MV-4-11 (cell line): ENCODE measurements around the gene CD55.

Experiments
- DNase-seq: peaks from one replicate; lab custom pipeline; 2025; lab: John Stamatoyannopoulos, UW

CD55 gene

DNA sequence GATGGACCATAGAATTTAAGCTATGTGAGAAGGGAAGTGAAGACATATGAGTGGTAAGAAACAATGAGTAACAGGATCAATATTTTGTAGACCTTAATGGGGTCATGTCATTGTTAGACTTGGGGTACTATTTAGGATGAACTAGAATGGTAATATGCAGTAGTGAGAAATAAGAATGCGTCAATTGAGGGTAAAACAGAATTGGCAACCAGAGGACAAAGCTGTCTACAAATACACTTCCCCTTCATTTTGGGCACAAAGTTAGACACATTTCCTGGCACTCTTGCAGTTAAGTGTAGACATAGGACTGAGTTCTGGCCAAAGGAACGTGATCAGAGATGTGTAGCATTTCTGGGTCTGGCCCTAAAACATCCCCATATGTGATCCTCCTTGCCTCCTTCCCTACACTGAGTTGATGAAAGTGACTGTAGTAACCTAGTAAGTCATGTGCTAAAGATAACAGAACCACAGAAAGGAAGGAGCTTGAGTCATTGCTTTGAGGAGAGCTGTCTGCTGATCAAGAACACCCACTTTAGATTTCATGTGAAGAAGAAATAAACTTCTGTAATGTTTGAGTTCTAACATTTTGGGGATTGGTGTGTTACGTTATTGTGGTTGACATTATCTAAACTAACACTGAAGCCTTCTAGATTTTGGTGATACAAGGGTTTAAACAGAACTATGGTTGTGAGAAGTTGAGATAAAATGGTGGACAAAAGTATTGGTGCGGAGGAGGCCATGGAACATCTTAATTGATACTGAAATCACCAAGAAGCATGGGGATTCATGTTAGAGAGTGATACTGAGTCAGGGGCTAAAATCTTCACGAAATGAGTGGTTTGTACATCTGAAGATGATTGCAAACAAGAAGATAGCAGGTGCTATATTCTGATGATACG lies 41.7 kb downstream of the CD55 start:
- peak; percentile 46 for DNase-seq

DNA sequence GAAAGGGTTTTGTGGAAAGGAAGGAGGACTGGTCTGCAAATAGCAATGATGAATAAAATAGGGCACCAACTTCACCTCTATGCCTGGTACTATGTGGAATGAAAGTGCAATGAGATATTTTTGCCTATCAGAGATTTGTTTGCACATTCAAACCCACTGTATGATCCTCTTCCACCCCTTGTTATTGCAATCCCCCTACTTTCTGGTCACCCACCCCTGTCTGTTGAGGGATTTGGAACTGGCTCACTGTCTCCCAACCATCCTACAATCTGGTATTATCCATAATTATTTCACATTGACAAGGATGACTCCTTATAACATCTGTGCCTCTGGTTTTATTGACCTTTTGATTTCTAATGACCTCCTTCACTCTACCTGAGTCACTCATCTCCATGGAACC lies 42.4 kb downstream of the CD55 start:
- DNase-seq = no peak

DNA sequence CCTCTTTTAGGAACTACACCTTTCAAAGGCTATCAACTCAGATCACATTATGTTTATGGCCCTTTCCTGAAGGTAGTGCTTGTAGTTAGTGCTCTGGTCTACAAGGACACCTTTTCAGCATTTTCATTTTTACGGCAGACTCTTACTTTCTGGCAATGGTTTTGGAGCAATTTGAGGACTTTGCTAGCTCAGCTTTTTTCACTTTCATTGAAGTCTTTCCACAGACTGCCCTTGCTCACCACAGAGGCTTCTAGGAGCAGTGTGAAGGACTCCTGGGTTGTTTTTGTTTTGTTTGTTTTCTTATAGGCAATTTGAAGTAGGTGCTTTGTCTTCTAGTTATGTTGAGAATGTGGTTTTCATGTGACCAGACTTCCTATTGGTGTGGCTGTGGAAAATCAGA lies 43.1 kb downstream of the CD55 start:
- DNase-seq = no peak

- DNase-seq = no peak
Observed at GRCh38 chr1:207365063-207365462, 43.6 kb downstream of the CD55 start.

GRCh38 chr1:207366022-207366421 lies 44.5 kb downstream of the CD55 start:
- no peak for DNase-seq

DNA sequence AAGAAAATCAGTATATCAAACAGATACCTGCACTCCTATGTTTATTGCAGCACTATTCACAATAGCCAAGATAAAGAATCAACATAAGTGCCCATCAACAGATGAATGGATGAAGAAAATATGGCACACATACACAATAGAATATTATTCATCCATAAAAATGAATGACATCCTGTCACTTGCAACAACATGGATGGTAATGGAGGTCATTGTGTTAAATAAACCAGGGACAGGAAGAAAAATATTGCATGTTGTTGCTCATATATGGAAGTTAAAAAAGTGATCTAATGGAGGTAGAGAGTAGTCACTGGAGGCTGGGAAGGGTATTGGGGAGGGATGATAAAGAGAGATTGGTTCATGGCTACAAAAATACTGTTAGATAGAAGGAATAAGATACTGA lies 67.2 kb downstream of the CD55 start:
- no peak for DNase-seq

- no peak for DNase-seq
Observed at GRCh38 chr1:207389728-207390464, 68.4 kb downstream of the CD55 start.

DNA sequence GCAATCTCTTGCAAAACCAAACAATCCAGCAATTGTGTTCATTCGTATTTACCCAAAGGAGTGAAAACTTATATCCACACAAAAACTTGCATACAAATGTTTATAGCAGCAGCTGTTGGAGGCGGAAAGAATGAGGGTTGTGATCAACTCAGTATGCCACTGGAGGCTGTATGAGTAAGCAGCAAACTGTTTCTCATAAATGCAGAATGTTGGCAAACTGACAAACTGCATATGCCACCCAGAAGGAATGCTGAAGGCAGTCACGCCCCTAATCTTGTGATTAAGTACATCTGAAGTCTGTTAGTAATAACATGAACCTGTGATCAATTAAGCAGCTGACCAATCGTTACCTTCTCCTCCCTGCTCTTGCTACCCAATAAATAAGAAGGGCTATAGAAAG lies 72.1 kb downstream of the CD55 start:
- DNase-seq = no peak

DNA sequence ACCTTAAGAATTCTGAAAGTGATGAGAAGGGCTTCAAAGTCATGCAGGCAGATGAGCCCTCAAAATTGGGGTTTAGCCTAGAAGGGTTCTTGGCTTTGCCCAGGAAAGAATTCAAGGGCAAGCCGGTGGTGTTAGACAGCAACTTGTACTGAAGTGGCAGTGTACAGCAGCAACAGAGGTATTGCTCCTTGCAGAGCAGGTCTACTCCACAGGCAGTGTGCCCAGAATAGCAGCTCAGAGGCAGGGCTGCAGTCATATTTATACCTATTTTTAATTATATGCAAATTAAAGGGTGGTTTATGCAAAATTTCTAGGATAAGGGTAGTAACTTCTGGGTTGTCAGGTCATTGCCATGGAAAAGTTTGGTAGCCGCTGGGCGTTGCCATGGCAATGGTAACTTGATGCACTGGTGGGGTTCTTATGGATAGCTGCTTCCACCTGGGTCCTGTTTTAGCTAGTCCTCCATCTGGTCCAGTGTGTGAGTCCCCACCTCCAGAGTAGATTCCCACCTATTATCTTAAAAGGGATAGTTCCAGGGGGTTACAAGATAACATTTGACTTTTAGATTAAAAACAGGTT lies 74.8 kb downstream of the CD55 start:
- DNase-seq = no peak

- no peak for DNase-seq
Observed at GRCh38 chr1:207397525-207397926, 76.0 kb downstream of the CD55 start.

DNA sequence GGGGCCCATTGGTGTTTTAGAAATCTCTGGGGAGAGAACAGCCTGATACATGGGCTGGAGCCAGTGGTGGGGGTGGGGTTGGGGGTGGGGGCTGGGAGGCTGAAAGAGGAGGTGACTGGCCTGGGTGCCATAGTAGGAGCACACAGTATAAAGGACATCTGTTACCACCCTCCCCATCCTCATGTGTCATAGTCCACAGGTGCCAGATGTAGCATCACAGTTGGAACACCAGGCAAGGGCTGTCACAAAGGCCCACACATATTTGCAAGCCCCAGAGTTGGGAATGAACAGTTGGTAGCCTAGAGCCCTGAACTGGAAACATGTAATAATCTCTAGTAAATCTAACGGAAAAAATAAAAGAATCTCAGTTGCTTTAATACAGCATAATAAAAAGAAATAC lies 77.5 kb downstream of the CD55 start:
- no peak for DNase-seq

GRCh38 chr1:207401578-207401977 lies 80.1 kb downstream of the CD55 start:
- no peak for DNase-seq

GRCh38 chr1:207402744-207403143 lies 81.3 kb downstream of the CD55 start:
- no peak for DNase-seq

GRCh38 chr1:207404849-207405525 lies 83.5 kb downstream of the CD55 start:
- peak; percentile 41 for DNase-seq

- DNase-seq = no peak
Observed at GRCh38 chr1:207405814-207406213, 84.3 kb downstream of the CD55 start.

DNA sequence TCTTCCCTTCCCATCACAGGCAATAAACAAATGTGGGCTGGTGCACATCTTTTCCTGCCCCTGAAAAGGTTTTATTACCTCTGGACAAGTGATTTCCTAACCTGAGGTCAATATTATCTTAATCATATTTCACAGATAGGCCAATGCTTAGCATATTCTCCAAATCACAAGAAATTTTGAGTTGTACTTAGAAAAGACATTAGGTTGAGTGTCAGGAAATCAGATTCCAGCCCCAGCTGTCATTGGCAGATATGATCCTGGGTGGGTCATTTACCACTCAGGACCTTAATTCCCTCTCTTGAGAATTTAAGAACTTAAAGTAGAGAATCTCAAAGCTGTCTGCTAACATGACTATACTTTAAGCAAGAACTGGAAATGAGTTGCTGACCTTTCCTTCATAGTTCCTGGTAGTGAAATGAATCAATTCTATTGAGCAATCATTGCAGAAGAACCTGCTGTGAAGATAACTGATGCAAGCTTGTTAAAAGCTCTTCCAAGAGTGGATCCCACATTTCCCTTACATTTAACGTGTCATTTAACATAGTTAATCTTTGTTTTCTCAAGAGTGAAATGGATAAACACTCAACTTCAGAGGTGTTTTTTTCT lies 86.3 kb downstream of the CD55 start:
- peak; percentile 77 for DNase-seq
